HCEC 1CT (cell line): ENCODE measurements around the gene VWA8.
"Not testable (repeated sequence)": the region's sequence is repeated elsewhere in the genome, so short reads cannot be mapped to it uniquely, and the experiment has no call there.

Experiments
- DNase-seq: peaks from one replicate; pipeline ENCODE4 v3.0.0-alpha.2; 2017

Gene VWA8

GRCh38 chr13:41919741-41920487, 41.0 kb downstream of the VWA8 start:
- no peak for DNase-seq

- DNase-seq: no peak
Measured at GRCh38 chr13:41919031-41919740, 41.7 kb downstream of the VWA8 start.

- DNase-seq: peak; percentile 76
Measured at GRCh38 chr13:41917641-41918040, 43.3 kb downstream of the VWA8 start.

- peak; percentile 92 for DNase-seq
Measured at GRCh38 chr13:41916173-41916954, 44.5 kb downstream of the VWA8 start.

GRCh38 chr13:41915081-41915480, 45.8 kb downstream of the VWA8 start:
- DNase-seq: peak; percentile 9

- no peak for DNase-seq
Measured at GRCh38 chr13:41914552-41914951, 46.4 kb downstream of the VWA8 start.

GRCh38 chr13:41909506-41909905, 51.4 kb downstream of the VWA8 start:
- no peak for DNase-seq

GRCh38 chr13:41905600-41906254, 55.2 kb downstream of the VWA8 start:
- DNase-seq: peak; percentile 77

GRCh38 chr13:41900918-41901317, 60.0 kb downstream of the VWA8 start:
- DNase-seq: peak; percentile 54

GRCh38 chr13:41898411-41898810, 62.5 kb downstream of the VWA8 start:
- DNase-seq: not testable (repeated sequence)

- DNase-seq: peak; percentile 17
Measured at GRCh38 chr13:41897126-41897525, 63.8 kb downstream of the VWA8 start.

GRCh38 chr13:41895478-41895877, 65.4 kb downstream of the VWA8 start:
- no peak for DNase-seq

- no peak for DNase-seq
Measured at GRCh38 chr13:41891119-41891518, 69.8 kb downstream of the VWA8 start.

GRCh38 chr13:41883147-41883546, 77.8 kb downstream of the VWA8 start:
- no peak for DNase-seq

- DNase-seq: not testable (repeated sequence)
Measured at GRCh38 chr13:41881890-41882289, 79.0 kb downstream of the VWA8 start.

- DNase-seq: no peak
Measured at GRCh38 chr13:41880966-41881365, 79.9 kb downstream of the VWA8 start.

- peak; percentile 44 for DNase-seq
Measured at GRCh38 chr13:41864658-41865057, 96.3 kb downstream of the VWA8 start.

GRCh38 chr13:41862659-41863058, 98.2 kb downstream of the VWA8 start:
- not testable (repeated sequence) for DNase-seq

- no peak for DNase-seq
Measured at GRCh38 chr13:41859565-41859964, 101.3 kb downstream of the VWA8 start.

GRCh38 chr13:41858780-41859179, 102.1 kb downstream of the VWA8 start:
- DNase-seq: no peak

GRCh38 chr13:41854758-41855157, 106.2 kb downstream of the VWA8 start:
- no peak for DNase-seq

GRCh38 chr13:41851351-41851750, 109.6 kb downstream of the VWA8 start:
- DNase-seq: no peak
